Measurements from ENCODE around the gene BPIFB1. TPM values are rescaled to one million over a fixed set of nuclear protein-coding genes. Genes with fewer than 3 reads are reported as not detected.

Gene BPIFB1
- total RNA-seq, 1 donor from 2014 or later, result not detected

DNA sequence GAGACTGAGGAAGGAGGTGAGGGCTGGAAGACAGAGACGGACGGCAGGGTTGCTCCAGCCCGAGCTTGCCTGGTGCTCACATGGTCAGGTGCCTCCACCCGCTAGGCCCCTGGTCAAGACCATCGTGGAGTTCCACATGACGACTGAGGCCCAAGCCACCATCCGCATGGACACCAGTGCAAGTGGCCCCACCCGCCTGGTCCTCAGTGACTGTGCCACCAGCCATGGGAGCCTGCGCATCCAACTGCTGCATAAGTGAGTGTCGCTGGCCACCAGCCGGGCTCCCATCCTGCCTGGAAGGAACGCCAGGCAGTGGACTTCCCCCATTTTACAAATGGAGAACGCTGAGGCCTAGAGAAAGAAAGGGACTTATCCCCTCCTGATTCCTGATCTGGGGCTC is 7.8 kb downstream of the BPIFB1 start:
- TF ChIP-seq, protein P1, sequence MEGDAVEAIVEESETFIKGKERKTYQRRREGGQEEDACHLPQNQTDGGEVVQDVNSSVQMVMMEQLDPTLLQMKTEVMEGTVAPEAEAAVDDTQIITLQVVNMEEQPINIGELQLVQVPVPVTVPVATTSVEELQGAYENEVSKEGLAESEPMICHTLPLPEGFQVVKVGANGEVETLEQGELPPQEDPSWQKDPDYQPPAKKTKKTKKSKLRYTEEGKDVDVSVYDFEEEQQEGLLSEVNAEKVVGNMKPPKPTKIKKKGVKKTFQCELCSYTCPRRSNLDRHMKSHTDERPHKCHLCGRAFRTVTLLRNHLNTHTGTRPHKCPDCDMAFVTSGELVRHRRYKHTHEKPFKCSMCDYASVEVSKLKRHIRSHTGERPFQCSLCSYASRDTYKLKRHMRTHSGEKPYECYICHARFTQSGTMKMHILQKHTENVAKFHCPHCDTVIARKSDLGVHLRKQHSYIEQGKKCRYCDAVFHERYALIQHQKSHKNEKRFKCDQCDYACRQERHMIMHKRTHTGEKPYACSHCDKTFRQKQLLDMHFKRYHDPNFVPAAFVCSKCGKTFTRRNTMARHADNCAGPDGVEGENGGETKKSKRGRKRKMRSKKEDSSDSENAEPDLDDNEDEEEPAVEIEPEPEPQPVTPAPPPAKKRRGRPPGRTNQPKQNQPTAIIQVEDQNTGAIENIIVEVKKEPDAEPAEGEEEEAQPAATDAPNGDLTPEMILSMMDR (IDR thresholded peaks at IDR 0.05; ENCODE audit: partially characterized antibody, unreplicated experiment), result no peak
- no peak overlapping the region for H3K4me3 Mint-ChIP-seq (ENCODE audit: unreplicated experiment)
- no peaks in the 10 kb centered on the region for H3K36me3 Mint-ChIP-seq (ENCODE audit: unreplicated experiment)

DNA sequence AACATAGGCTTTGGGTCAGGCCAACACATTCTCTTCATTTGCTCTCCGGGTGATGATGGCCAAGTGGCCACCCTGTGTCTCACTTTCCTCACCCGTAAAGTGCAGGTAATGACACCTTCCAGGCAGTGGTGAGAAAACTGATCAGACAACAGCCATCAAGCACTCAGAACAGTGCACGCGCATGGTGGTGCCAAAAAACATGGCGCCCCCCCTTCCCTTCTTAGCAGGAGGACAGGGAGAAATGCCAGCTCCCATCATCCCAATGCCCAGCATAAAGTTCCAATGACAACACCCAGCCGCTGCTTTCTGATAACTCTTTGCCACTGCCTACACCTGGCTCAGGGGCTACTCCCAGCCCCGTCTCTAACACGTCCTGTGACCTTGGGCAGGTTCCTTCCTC is 8.4 kb downstream of the BPIFB1 start:
- Mint-ChIP-seq H3K4me1 (ENCODE audit: low read depth, unreplicated experiment) (no peaks in the 10 kb centered on the region), H3K36me3 (ENCODE audit: unreplicated experiment) (no peaks in the 10 kb centered on the region), H3K27ac (ENCODE audit: unreplicated experiment) (no peak overlapping the region), H3K27me3 (ENCODE audit: unreplicated experiment) (peaks cover 4% of the 10 kb centered on the region), H3K4me3 (ENCODE audit: unreplicated experiment) (no peak overlapping the region), H3K9me3 (ENCODE audit: unreplicated experiment) (no peaks in the 10 kb centered on the region)
- TF ChIP-seq, protein P1 (IDR thresholded peaks at IDR 0.05; ENCODE audit: partially characterized antibody, unreplicated experiment), result no peak
- no peak for DNase-seq

More for the DNA sequence above, 7.8 kb downstream of the BPIFB1 start:
- DNase-seq, result no peak
- Mint-ChIP-seq H3K4me1 (ENCODE audit: low read depth, unreplicated experiment) (no peaks in the 10 kb centered on the region), H3K27me3 (ENCODE audit: unreplicated experiment) (peaks cover 4% of the 10 kb centered on the region), H3K27ac (ENCODE audit: unreplicated experiment) (no peak overlapping the region), H3K9me3 (ENCODE audit: unreplicated experiment) (no peaks in the 10 kb centered on the region)

DNA sequence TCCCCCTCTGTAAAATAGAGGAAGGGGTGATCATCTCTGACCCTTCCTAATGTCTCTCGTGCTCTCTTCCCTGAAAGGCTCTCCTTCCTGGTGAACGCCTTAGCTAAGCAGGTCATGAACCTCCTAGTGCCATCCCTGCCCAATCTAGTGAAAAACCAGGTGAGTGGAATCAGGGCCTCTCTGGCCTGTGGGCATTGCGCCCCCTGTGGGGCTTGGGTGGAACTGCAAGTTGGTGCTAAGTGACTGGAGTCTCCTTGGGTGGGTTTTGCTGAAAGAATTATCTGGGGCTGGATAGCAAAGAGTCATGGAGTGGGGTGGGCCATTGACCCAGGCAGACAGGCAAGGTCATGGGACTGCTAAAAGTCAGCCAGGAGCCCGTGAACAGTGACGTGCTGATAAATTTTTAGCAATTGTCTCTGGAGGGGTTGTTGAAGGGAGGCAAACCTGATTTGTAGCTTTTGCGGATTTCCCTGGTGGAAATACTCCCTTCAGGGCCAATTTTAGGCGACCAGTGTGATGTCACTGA is 8.9 kb downstream of the BPIFB1 start:
- TF ChIP-seq, protein P1 (IDR thresholded peaks at IDR 0.05; ENCODE audit: partially characterized antibody, unreplicated experiment), result peak; percentile 99
- H3K9me3 Mint-ChIP-seq (ENCODE audit: unreplicated experiment), result no peaks in the 10 kb centered on the region
- peak; percentile 79 for DNase-seq
- H3K4me3 Mint-ChIP-seq (ENCODE audit: unreplicated experiment), result no peak overlapping the region
- no peak overlapping the region for H3K27ac Mint-ChIP-seq (ENCODE audit: unreplicated experiment)
- H3K36me3 Mint-ChIP-seq (ENCODE audit: unreplicated experiment), result no peaks in the 10 kb centered on the region
- H3K27me3 Mint-ChIP-seq (ENCODE audit: unreplicated experiment), result peaks cover 4% of the 10 kb centered on the region
- H3K4me1 Mint-ChIP-seq (ENCODE audit: low read depth, unreplicated experiment), result no peaks in the 10 kb centered on the region

DNA sequence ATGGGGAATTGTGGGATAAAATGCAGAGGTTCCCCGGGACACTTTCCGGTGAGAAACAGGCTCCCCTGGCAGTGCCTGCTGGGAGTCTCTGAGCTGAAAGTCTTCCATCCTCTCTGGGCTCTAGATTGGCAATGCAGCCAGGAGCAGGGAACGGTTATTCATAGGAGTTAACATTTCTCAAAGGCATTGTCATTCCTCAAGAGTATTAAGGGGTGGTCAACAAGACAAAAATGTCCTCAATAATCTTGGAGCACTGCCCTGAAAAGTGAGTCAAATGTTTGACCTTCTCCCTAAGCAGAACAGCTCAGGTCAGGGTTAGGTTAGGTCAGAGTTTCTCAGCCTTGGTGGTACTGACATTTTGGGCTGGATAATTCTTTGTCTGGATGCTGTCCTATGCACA is 13.2 kb downstream of the BPIFB1 start:
- H3K9me3 Mint-ChIP-seq (ENCODE audit: unreplicated experiment), result no peaks in the 10 kb centered on the region
- H3K27ac Mint-ChIP-seq (ENCODE audit: unreplicated experiment), result no peak overlapping the region
- H3K4me1 Mint-ChIP-seq (ENCODE audit: low read depth, unreplicated experiment), result no peaks in the 10 kb centered on the region
- DNase-seq, result no peak
- H3K4me3 Mint-ChIP-seq (ENCODE audit: unreplicated experiment), result no peak overlapping the region
- no peaks in the 10 kb centered on the region for H3K36me3 Mint-ChIP-seq (ENCODE audit: unreplicated experiment)
- TF ChIP-seq, protein P1 (IDR thresholded peaks at IDR 0.05; ENCODE audit: partially characterized antibody, unreplicated experiment), result no peak
- peaks cover 5% of the 10 kb centered on the region for H3K27me3 Mint-ChIP-seq (ENCODE audit: unreplicated experiment)

DNA sequence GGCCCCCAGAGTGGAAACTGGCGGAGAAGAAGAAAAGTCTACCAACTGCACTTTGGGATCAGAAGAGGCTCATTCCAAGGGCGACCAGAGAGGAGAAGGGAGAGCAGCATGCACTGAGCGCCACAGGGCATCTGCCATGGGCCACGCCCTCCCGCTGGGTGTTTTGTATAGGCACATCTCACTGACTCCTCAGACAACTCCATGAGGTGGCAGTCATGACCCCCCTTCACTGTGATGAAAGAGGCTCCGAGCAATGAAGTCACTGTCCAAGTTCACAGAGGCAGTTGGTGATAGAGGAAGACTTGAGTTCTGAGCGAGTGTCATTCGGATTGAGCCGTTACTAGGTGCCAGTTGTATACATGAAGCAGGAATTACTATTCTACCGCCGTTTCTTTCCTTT is 15.4 kb downstream of the BPIFB1 start:
- Mint-ChIP-seq H3K27me3 (ENCODE audit: unreplicated experiment) (peaks cover 7% of the 10 kb centered on the region), H3K9me3 (ENCODE audit: unreplicated experiment) (no peaks in the 10 kb centered on the region), H3K36me3 (ENCODE audit: unreplicated experiment) (no peaks in the 10 kb centered on the region), H3K27ac (ENCODE audit: unreplicated experiment) (no peak overlapping the region), H3K4me1 (ENCODE audit: low read depth, unreplicated experiment) (no peaks in the 10 kb centered on the region), H3K4me3 (ENCODE audit: unreplicated experiment) (no peak overlapping the region)
- TF ChIP-seq, protein P1 (IDR thresholded peaks at IDR 0.05; ENCODE audit: partially characterized antibody, unreplicated experiment), result no peak
- no peak for DNase-seq

All from glutamatergic neuron (in vitro differentiated cells).